Epithelial cell of proximal tubule (primary cell): ENCODE measurements around the gene SMOC2. TPM values are rescaled to one million over a fixed set of nuclear protein-coding genes. Genes with fewer than 3 reads are reported as not detected.

Experiments
- DNase-seq: peaks from one replicate; pipeline ENCODE4 v3.0.0-alpha.2; 2011; ENCODE audit warnings: low read depth
- H3K4me3 ChIP-seq: 2 replicates; pipeline ENCODE4 v1.5.1; 2011; ENCODE audit warnings: low read depth, mild to moderate bottlenecking, low read length
- total RNA-seq: library from RNA; depleted of rRNA; stranded (reverse); fragments of >200 nt; gene quantifications from 2 replicates; pipeline ENCODE4 v1.2.3, GENCODE V29; 2015
- TF ChIP-seq, protein P1 (sequence below): conservative IDR thresholded peaks from 2 replicates; pipeline ENCODE4 v1.5.1; 2012; ENCODE audit warnings: low read depth, mild to moderate bottlenecking, low read length

SMOC2 gene
- total RNA-seq, 1 donor from 2014 or later = 0.35 TPM

GRCh38 chr6:168670401-168670985, 229.5 kb downstream of the SMOC2 start:
- TF ChIP-seq, protein P1, sequence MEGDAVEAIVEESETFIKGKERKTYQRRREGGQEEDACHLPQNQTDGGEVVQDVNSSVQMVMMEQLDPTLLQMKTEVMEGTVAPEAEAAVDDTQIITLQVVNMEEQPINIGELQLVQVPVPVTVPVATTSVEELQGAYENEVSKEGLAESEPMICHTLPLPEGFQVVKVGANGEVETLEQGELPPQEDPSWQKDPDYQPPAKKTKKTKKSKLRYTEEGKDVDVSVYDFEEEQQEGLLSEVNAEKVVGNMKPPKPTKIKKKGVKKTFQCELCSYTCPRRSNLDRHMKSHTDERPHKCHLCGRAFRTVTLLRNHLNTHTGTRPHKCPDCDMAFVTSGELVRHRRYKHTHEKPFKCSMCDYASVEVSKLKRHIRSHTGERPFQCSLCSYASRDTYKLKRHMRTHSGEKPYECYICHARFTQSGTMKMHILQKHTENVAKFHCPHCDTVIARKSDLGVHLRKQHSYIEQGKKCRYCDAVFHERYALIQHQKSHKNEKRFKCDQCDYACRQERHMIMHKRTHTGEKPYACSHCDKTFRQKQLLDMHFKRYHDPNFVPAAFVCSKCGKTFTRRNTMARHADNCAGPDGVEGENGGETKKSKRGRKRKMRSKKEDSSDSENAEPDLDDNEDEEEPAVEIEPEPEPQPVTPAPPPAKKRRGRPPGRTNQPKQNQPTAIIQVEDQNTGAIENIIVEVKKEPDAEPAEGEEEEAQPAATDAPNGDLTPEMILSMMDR = no peak
- no peak for DNase-seq
- no peak overlapping the region for H3K4me3 ChIP-seq

GRCh38 chr6:168671028-168671862, 230.3 kb downstream of the SMOC2 start:
- no peak overlapping the region for H3K4me3 ChIP-seq
- DNase-seq = no peak
- TF ChIP-seq, protein P1 = no peak

GRCh38 chr6:168671863-168672546, 231.0 kb downstream of the SMOC2 start:
- TF ChIP-seq, protein P1 = no peak
- no peak overlapping the region for H3K4me3 ChIP-seq
- DNase-seq = no peak

- no peak overlapping the region for H3K4me3 ChIP-seq
- TF ChIP-seq, protein P1 = no peak
- DNase-seq = no peak
Measured at GRCh38 chr6:168674595-168674994, 233.6 kb downstream of the SMOC2 start.

- TF ChIP-seq, protein P1 = no peak
- no peak overlapping the region for H3K4me3 ChIP-seq
- DNase-seq = no peak
Measured at GRCh38 chr6:168675375-168675774, 234.4 kb downstream of the SMOC2 start.

- no peak for DNase-seq
- TF ChIP-seq, protein P1 = no peak
- no peak overlapping the region for H3K4me3 ChIP-seq
Measured at GRCh38 chr6:168675933-168676551, 235.1 kb downstream of the SMOC2 start.
